GM18909 (cell line): ENCODE data around the gene KATNA1.

ENCODE experiments used
- ATAC-seq: cut with Tn5 transposase; IDR thresholded peaks from one replicate; pipeline ENCODE4 v1.9.1; 2021; ENCODE audit warnings: mild to moderate bottlenecking; ENCODE audit not compliant: unreplicated experiment, poor library complexity

KATNA1 gene

GRCh38 chr6:149615805-149616204 lies 32.7 kb downstream of the KATNA1 start:
- no peak for ATAC-seq

GRCh38 chr6:149614337-149614736 lies 34.2 kb downstream of the KATNA1 start:
- no peak for ATAC-seq

- peak; percentile 42 for ATAC-seq
These were observed 40.0 kb downstream of the KATNA1 start for GRCh38 chr6:149608381-149608982.

- no peak for ATAC-seq
These were observed 48.0 kb downstream of the KATNA1 start for GRCh38 chr6:149600508-149600907.

- no peak for ATAC-seq
These were observed 55.1 kb downstream of the KATNA1 start for GRCh38 chr6:149593408-149593807.

DNA sequence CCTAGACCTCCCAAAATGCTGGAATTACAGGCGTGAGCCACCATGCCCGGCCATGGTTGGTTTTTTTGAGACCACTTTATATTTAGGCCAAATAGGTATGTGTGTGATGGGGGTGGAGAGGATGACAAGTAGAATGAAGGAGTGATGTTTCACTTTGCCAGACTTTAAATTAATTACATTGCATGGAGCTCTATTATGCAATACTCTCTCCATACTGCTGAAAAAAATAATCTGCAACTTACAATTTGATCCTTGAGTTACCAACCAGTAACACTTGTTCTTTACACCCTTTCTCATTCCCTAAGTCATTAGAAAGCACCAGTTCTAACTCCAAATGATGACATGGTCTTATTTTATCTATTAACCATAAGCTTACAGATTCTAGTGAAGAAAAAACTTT lies 55.5 kb downstream of the KATNA1 start:
- ATAC-seq = no peak

- no peak for ATAC-seq
These were observed 62.4 kb downstream of the KATNA1 start for GRCh38 chr6:149586149-149586548.

DNA sequence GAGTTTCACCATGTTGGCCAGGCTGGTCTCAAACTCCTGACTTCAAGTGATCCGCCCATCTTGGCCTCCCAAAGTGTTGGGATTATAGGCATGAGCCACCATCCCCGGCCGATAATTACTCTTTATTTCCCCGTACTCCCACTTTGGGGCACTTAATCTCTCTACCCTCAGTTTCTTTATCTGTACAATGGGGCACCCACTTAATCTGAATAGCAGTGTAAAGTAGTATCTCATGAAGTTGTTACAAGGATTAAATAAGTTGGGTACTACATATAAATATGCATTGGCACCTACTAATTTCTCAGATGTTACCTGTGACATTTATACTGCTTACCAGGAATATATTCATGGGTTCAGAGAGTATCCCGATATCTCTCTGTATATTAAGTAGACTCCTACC lies 67.2 kb downstream of the KATNA1 start:
- ATAC-seq = no peak

DNA sequence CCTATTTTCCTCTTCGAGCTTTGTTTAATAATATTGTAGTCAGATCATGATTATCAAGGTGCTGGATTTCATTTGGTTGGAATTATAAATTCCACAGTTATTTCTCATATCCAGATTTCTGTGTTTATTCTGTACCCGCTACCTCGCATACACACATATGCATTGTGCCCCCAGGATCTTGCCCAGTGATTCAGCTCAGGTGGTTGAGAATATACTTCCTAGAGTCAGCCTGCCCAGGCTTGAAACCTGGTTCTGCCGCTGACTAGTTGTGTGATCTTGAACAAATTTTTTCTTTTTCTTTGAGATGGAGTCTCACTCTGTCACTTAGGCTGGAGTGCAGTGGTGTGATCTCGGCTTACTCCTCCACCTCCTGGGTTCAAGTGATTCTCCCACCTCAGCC lies 67.6 kb downstream of the KATNA1 start:
- ATAC-seq = no peak

- no peak for ATAC-seq
These were observed 80.4 kb downstream of the KATNA1 start for GRCh38 chr6:149567945-149568585.

GRCh38 chr6:149567194-149567586 lies 81.3 kb downstream of the KATNA1 start:
- ATAC-seq = no peak

- peak; percentile 17 for ATAC-seq
These were observed 81.9 kb downstream of the KATNA1 start for GRCh38 chr6:149566410-149567193.

GRCh38 chr6:149565527-149566409 lies 82.7 kb downstream of the KATNA1 start, which contains the start of gene GINM1:
Gene GINM1, plus strand, starts transcription at chr6:149566375. Its CDS starts 40 bp downstream, at chr6:149566415.
- ATAC-seq = peak; percentile 83

DNA sequence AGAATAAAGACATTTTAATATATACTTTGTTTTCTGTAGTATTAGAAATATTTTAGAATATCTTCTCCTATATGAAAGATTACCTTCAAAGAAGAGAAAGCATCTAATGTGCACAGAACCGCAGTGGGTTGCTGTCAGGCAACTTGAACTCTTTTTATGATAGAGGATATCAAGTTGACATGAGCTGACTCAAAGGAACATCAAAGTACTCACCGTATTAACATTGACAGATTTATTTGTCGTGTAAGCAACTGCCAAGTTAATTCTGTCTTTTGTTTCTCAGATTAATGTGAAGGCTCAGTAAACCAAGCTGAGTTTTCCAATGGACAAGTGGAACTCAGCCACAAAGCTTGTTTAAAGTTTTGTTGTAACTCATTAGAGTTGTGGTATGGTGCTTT lies 84.6 kb downstream of the KATNA1 start:
- ATAC-seq = no peak

- ATAC-seq = no peak
These were observed 85.1 kb downstream of the KATNA1 start for GRCh38 chr6:149563203-149563927.

DNA sequence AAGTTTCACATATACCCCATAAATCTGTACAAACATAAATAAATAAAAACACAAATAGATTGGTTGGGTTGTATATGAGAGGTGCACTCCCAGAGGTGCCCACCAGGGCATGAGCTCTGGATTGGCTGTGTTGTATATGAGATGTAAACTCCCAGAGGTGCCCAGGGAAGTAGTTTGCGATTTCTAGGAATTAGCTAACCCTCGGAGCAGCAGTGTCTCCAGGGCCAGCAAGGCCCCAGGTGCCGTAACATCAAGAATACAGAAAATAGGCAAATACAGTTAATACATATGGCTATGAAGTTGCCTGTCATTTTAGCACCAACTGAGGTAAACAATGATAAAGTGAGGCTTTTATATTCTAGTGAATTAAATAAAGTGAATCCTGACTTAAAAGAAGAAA lies 87.8 kb downstream of the KATNA1 start:
- ATAC-seq = peak; percentile 34

- no peak for ATAC-seq
These were observed 89.1 kb downstream of the KATNA1 start for GRCh38 chr6:149559389-149559788.

DNA sequence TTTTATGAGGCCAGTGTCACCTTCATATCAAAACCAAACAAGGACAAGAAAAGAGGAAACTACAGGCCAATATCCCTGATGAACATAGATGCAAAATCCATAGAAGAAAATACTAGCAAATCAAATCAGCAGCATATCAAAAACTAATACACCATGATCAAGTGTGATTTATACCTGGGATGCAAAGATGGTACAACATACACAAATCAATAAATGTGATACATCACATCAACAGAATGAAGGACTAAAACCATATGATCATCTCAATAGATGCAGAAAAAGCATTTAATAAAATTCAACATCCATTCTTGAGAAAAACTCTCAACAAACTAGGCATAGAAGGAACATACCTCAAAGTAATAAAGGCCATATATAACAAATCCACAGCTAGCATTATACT lies 90.5 kb downstream of the KATNA1 start:
- ATAC-seq = no peak

DNA sequence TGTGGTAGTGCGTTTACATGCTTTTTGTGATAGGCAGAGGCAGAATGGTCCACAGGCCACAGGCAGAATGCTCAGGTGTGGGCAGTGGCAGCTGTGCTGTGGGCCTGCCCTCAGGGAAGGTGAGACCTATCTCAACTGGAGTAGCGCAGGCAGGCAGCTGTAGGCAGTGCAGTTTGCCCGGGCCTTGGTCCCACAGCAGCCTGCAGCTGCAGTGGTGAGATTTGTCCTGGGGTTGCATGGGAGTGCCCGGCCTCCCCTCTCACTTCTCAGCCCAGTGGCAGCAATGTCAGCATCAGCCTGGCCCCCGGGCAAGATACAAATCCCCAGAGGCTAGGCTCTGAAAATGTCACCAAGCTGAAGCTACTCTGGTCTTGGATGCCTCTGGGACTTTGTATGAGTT lies 96.6 kb downstream of the KATNA1 start:
- ATAC-seq = no peak
